ENCODE measurements around the gene XPO5.

The XPO5 gene

DNA sequence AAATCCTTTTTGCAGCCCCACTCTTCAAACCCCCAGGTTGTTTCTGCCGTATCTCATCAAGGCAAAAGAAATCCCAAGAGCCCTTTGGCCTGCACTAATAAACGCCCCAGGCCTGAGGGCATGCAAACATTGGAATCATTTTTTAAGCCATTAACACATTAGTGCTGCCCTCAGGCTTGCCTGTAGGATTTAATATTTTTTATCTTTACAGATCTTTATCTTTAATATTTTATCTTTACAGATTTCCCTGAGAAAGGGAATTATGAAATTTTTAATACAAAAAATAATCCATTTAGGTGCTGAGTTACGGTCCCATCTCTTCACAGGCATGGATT, 38.5 kb upstream of the XPO5 start:
- Histone ChIP-seq H2AFZ (ENCODE audit: insufficient read depth, low read length, poor library complexity) (no peak overlapping the region), H3K79me1 (ENCODE audit: low read length) (no peaks in the 10 kb centered on the region), H3K9ac (ENCODE audit: low read length) (peak overlapping the region; percentile 9), H3K9me3 (ENCODE audit: insufficient read depth, low read depth, low read length) (no peaks in the 10 kb centered on the region), H3K27me3 (ENCODE audit: insufficient read depth, low read length) (no peaks in the 10 kb centered on the region), H2AK5ac (ENCODE audit: low read length) (no peak overlapping the region), H2BK120ac (ENCODE audit: insufficient read depth, low read length, poor library complexity) (no peak overlapping the region), H3K23ac (ENCODE audit: low read length) (no peak overlapping the region), H3K4ac (ENCODE audit: low read depth, low read length) (no peak overlapping the region), H3K14ac (ENCODE audit: low read length) (no peak overlapping the region), H2BK5ac (ENCODE audit: low read depth, low read length, poor library complexity) (no peak overlapping the region), H3K18ac (ENCODE audit: low read length) (no peak overlapping the region), H4K91ac (ENCODE audit: low read depth, low read length) (no peak overlapping the region), H3K27ac (ENCODE audit: low read depth, low read length) (no peak overlapping the region), H3K4me2 (ENCODE audit: low read length) (no peak overlapping the region), H4K8ac (ENCODE audit: low read depth, low read length) (no peak overlapping the region), H3K79me2 (ENCODE audit: control insufficient read depth, insufficient read depth, low read length, poor library complexity) (no peaks in the 10 kb centered on the region), H2BK12ac (ENCODE audit: low read length) (no peak overlapping the region), H3K4me1 (ENCODE audit: control insufficient read depth in 1 of 2, insufficient read depth in 2 of 2, low read length in 2 of 2) (peaks cover 3 to 5% of the 10 kb centered on the region in 2 experiments), H4K12ac (ENCODE audit: low read depth, low read length) (no peak overlapping the region), H3K4me3 (ENCODE audit: low read depth, low read length) (no peak overlapping the region), H3K36me3 (ENCODE audit: control insufficient read depth in 1 of 2, insufficient read depth in 2 of 2, low read length in 2 of 2) (peaks cover 19 to 25% of the 10 kb centered on the region in 2 experiments)
- DNase-seq, result peak; percentile 72 to 88
- no CpG with 5 or more reads among the region's 3 CpGs for WGBS (ENCODE audit: extremely low coverage, insufficient coverage, insufficient read length)

DNA sequence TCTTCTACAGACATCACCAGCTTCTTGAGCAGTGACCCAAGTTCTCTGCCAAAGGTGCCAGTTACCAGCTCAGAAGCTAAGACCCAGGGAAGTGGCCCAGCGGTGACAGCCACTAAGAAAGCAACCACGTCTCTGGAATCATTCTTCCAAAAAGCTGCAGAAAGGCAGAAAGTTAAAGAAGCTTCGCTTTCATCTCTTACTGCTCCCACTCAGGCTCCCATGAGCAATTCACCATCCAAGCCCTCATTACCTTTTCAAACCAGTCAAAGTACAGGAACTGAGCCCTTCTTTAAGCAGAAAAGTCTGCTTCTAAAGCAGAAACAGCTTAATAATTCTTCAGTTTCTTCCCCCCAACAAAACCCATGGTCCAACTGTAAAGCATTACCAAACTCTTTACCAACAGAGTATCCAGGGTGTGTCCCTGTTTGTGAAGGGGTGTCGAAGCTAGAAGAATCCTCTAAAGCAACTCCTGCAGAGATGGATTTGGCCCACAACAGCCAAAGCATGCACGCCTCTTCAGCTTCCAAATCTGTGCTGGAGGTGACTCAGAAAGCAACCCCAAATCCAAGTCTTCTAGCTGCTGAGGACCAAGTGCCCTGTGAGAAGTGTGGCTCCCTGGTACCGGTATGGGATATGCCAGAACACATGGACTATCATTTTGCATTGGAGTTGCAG, 38.0 kb upstream of the XPO5 start:
- no peak overlapping the region for H2BK120ac ChIP-seq (ENCODE audit: insufficient read depth, low read length, poor library complexity)
- H3K14ac ChIP-seq (ENCODE audit: low read length), result no peak overlapping the region
- no peak overlapping the region for H4K91ac ChIP-seq (ENCODE audit: low read depth, low read length)
- H3K9ac ChIP-seq (ENCODE audit: low read length), result peak overlapping the region; percentile 9
- H3K23ac ChIP-seq (ENCODE audit: low read length), result no peak overlapping the region
- no peak overlapping the region for H2AK5ac ChIP-seq (ENCODE audit: low read length)
- H2BK12ac ChIP-seq (ENCODE audit: low read length), result no peak overlapping the region
- H3K18ac ChIP-seq (ENCODE audit: low read length), result no peak overlapping the region
- no peak overlapping the region for H3K4me3 ChIP-seq (ENCODE audit: low read depth, low read length)
- no peak overlapping the region for H4K12ac ChIP-seq (ENCODE audit: low read depth, low read length)
- H3K4ac ChIP-seq (ENCODE audit: low read depth, low read length), result no peak overlapping the region
- H3K9me3 ChIP-seq (ENCODE audit: insufficient read depth, low read depth, low read length), result no peaks in the 10 kb centered on the region
- peaks cover 3 to 5% of the 10 kb centered on the region in 2 experiments for H3K4me1 ChIP-seq (ENCODE audit: control insufficient read depth in 1 of 2, insufficient read depth in 2 of 2, low read length in 2 of 2)
- no peak overlapping the region for H3K4me2 ChIP-seq (ENCODE audit: low read length)
- H2BK5ac ChIP-seq (ENCODE audit: low read depth, low read length, poor library complexity), result peak overlapping the region; percentile 6
- DNase-seq, result no peak
- H2AFZ ChIP-seq (ENCODE audit: insufficient read depth, low read length, poor library complexity), result no peak overlapping the region
- no peak overlapping the region for H3K27ac ChIP-seq (ENCODE audit: low read depth, low read length)
- H3K79me2 ChIP-seq (ENCODE audit: control insufficient read depth, insufficient read depth, low read length, poor library complexity), result no peaks in the 10 kb centered on the region
- no peaks in the 10 kb centered on the region for H3K79me1 ChIP-seq (ENCODE audit: low read length)
- WGBS (ENCODE audit: extremely low coverage, insufficient coverage, insufficient read length), result no CpG with 5 or more reads among the region's 6 CpGs
- no peaks in the 10 kb centered on the region for H3K27me3 ChIP-seq (ENCODE audit: insufficient read depth, low read length)
- peaks cover 16 to 23% of the 10 kb centered on the region in 2 experiments for H3K36me3 ChIP-seq (ENCODE audit: control insufficient read depth in 1 of 2, insufficient read depth in 2 of 2, low read length in 2 of 2)
- no peak overlapping the region for H4K8ac ChIP-seq (ENCODE audit: low read depth, low read length)

DNA sequence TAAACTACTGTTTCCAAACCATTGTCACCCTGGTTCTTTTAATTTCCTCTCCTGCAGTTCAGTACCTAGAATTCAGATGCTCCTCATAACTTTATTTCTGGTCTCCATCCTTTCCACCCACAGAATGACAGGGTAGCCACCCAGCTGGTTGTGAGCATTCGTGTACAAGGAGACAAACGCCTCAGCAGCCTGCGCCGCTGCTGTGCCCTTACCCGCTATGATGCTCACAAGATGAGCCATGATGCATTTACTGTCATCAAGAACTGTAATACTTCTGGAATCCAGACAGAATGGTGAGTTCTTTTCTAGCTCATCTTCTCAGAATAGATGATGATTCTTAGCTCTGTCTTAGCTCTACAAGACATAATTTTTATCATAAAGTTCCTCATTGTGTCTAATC, 34.6 kb upstream of the XPO5 start:
- no peaks in the 10 kb centered on the region for H3K9me3 ChIP-seq (ENCODE audit: insufficient read depth, low read depth, low read length)
- H2BK5ac ChIP-seq (ENCODE audit: low read depth, low read length, poor library complexity), result no peak overlapping the region
- no peaks in the 10 kb centered on the region for H3K79me1 ChIP-seq (ENCODE audit: low read length)
- H4K91ac ChIP-seq (ENCODE audit: low read depth, low read length), result no peak overlapping the region
- H3K4me3 ChIP-seq (ENCODE audit: low read depth, low read length), result no peak overlapping the region
- H3K4me1 ChIP-seq (ENCODE audit: control insufficient read depth in 1 of 2, insufficient read depth in 2 of 2, low read length in 2 of 2), result peaks cover 3 to 5% of the 10 kb centered on the region in 2 experiments
- no peak overlapping the region for H3K18ac ChIP-seq (ENCODE audit: low read length)
- H4K8ac ChIP-seq (ENCODE audit: low read depth, low read length), result no peak overlapping the region
- H3K36me3 ChIP-seq (ENCODE audit: control insufficient read depth in 1 of 2, insufficient read depth in 2 of 2, low read length in 2 of 2), result peaks cover 22 to 28% of the 10 kb centered on the region in 2 experiments
- no peak overlapping the region for H2AK5ac ChIP-seq (ENCODE audit: low read length)
- H3K23ac ChIP-seq (ENCODE audit: low read length), result no peak overlapping the region
- peak; percentile 44 to 54 for DNase-seq
- no peak overlapping the region for H3K14ac ChIP-seq (ENCODE audit: low read length)
- no peak overlapping the region for H3K27ac ChIP-seq (ENCODE audit: low read depth, low read length)
- no peak overlapping the region for H2BK12ac ChIP-seq (ENCODE audit: low read length)
- H3K4me2 ChIP-seq (ENCODE audit: low read length), result no peak overlapping the region
- H2BK120ac ChIP-seq (ENCODE audit: insufficient read depth, low read length, poor library complexity), result no peak overlapping the region
- H4K12ac ChIP-seq (ENCODE audit: low read depth, low read length), result no peak overlapping the region
- H3K9ac ChIP-seq (ENCODE audit: low read length), result no peak overlapping the region
- no peak overlapping the region for H2AFZ ChIP-seq (ENCODE audit: insufficient read depth, low read length, poor library complexity)
- no peaks in the 10 kb centered on the region for H3K27me3 ChIP-seq (ENCODE audit: insufficient read depth, low read length)
- H3K4ac ChIP-seq (ENCODE audit: low read depth, low read length), result no peak overlapping the region
- WGBS (ENCODE audit: extremely low coverage, insufficient coverage, insufficient read length), result no CpG with 5 or more reads among the region's 5 CpGs
- H3K79me2 ChIP-seq (ENCODE audit: control insufficient read depth, insufficient read depth, low read length, poor library complexity), result no peaks in the 10 kb centered on the region

DNA sequence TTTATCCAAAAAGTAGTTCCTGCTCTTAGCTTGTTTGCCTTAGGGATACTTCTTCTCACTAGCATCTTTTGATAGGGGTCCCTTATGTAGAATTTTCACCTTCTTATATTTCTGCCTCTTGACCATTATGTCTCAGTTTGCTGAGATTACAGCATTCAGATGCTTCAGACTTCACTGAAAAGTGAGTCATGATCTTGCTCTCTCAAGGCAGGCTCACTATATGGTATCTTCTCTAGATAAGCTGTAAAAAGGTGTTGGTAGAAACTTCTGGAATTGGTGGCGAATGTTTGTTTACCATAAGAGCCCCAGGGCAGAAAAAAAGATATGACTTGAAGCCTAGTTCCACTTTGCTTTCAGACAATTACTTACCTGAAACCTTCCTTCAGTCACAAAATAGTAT, 33.6 kb upstream of the XPO5 start:
- Histone ChIP-seq H3K4me3 (ENCODE audit: low read depth, low read length) (no peak overlapping the region), H3K27ac (ENCODE audit: low read depth, low read length) (no peak overlapping the region), H3K9ac (ENCODE audit: low read length) (no peak overlapping the region), H3K14ac (ENCODE audit: low read length) (no peak overlapping the region), H2BK12ac (ENCODE audit: low read length) (no peak overlapping the region), H3K79me2 (ENCODE audit: control insufficient read depth, insufficient read depth, low read length, poor library complexity) (no peaks in the 10 kb centered on the region), H3K18ac (ENCODE audit: low read length) (no peak overlapping the region), H3K4me2 (ENCODE audit: low read length) (no peak overlapping the region), H4K12ac (ENCODE audit: low read depth, low read length) (no peak overlapping the region), H2BK5ac (ENCODE audit: low read depth, low read length, poor library complexity) (no peak overlapping the region), H3K36me3 (ENCODE audit: control insufficient read depth in 1 of 2, insufficient read depth in 2 of 2, low read length in 2 of 2) (peaks cover 24 to 26% of the 10 kb centered on the region in 2 experiments), H4K91ac (ENCODE audit: low read depth, low read length) (no peak overlapping the region), H3K4ac (ENCODE audit: low read depth, low read length) (no peak overlapping the region), H3K79me1 (ENCODE audit: low read length) (no peaks in the 10 kb centered on the region), H2AFZ (ENCODE audit: insufficient read depth, low read length, poor library complexity) (no peak overlapping the region), H3K4me1 (ENCODE audit: control insufficient read depth in 1 of 2, insufficient read depth in 2 of 2, low read length in 2 of 2) (peaks cover 3 to 5% of the 10 kb centered on the region in 2 experiments), H3K27me3 (ENCODE audit: insufficient read depth, low read length) (no peaks in the 10 kb centered on the region), H3K23ac (ENCODE audit: low read length) (no peak overlapping the region), H3K9me3 (ENCODE audit: insufficient read depth, low read depth, low read length) (no peaks in the 10 kb centered on the region), H2BK120ac (ENCODE audit: insufficient read depth, low read length, poor library complexity) (no peak overlapping the region), H2AK5ac (ENCODE audit: low read length) (no peak overlapping the region), H4K8ac (ENCODE audit: low read depth, low read length) (no peak overlapping the region)
- no CpG with 5 or more reads among the region's 1 CpG for WGBS (ENCODE audit: extremely low coverage, insufficient coverage, insufficient read length)
- DNase-seq, result peak; percentile 61 to 87

Measured in trophoblast cell (in vitro differentiated cells and primary cell).